Measurements from ENCODE around the gene BCL2. TPM values are rescaled to one million over a fixed set of nuclear protein-coding genes. Genes with fewer than 3 reads are reported as not detected.

Gene BCL2
- total RNA-seq, 2 experiments from 2014 or later: 1.4 to 2.5 TPM

- Histone ChIP-seq H3K9me3 (ENCODE audit: low read length) (no peaks in the 10 kb centered on the region), H3K9me2 (ENCODE audit: insufficient read depth, low read length) (no peaks in the 10 kb centered on the region), H3K36me3 (ENCODE audit: insufficient read depth, low read length) (no peaks in the 10 kb centered on the region), H3K4me1 (ENCODE audit: insufficient read depth, low read length, poor library complexity, severe bottlenecking) (peaks cover 7% of the 10 kb centered on the region), H4K20me1 (ENCODE audit: insufficient read depth, low read length) (no peaks in the 10 kb centered on the region), H3K4me2 (ENCODE audit: low read length) (no peak overlapping the region), H3K79me2 (ENCODE audit: insufficient read depth, low read depth, low read length) (no peaks in the 10 kb centered on the region), H3K27ac (ENCODE audit: low read depth, low read length, poor library complexity, severe bottlenecking) (no peak overlapping the region), H3K4me3 (ENCODE audit: low read depth, low read length, poor library complexity, severe bottlenecking) (no peak overlapping the region), H2AFZ (ENCODE audit: low read length) (no peak overlapping the region)
- POLR2A ChIA-PET: interaction anchor here (0.8 kb wide), 1 partner anchor 40 kb away, joined by 3 read pairs; no protein-coding TSS in a partner anchor
- TF ChIP-seq, protein P1, sequence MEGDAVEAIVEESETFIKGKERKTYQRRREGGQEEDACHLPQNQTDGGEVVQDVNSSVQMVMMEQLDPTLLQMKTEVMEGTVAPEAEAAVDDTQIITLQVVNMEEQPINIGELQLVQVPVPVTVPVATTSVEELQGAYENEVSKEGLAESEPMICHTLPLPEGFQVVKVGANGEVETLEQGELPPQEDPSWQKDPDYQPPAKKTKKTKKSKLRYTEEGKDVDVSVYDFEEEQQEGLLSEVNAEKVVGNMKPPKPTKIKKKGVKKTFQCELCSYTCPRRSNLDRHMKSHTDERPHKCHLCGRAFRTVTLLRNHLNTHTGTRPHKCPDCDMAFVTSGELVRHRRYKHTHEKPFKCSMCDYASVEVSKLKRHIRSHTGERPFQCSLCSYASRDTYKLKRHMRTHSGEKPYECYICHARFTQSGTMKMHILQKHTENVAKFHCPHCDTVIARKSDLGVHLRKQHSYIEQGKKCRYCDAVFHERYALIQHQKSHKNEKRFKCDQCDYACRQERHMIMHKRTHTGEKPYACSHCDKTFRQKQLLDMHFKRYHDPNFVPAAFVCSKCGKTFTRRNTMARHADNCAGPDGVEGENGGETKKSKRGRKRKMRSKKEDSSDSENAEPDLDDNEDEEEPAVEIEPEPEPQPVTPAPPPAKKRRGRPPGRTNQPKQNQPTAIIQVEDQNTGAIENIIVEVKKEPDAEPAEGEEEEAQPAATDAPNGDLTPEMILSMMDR (conservative IDR thresholded peaks at IDR 0.05; ENCODE audit: low read length): no peak
- TF ChIP-seq EZH2phosphoT487 (IDR thresholded peaks at IDR 0.05; ENCODE audit: borderline replicate concordance, low read depth, low read length): no peak
- no TSS peak for BruUV-seq (replicated peaks)
- DNase-seq (ENCODE audit: low spot score): no peak
- CTCF ChIA-PET (ENCODE audit: unreplicated experiment): no interaction called here
- intact Hi-C loops (cut with micrococcal nuclease; ENCODE audit: unreplicated experiment): no loop called here
Measured at GRCh38 chr18:63187791-63188460, 131.6 kb downstream of the BCL2 start.

- Histone ChIP-seq H3K4me2 (ENCODE audit: low read length) (no peak overlapping the region), H4K20me1 (ENCODE audit: insufficient read depth, low read length) (no peaks in the 10 kb centered on the region), H2AFZ (ENCODE audit: low read length) (no peak overlapping the region), H3K79me2 (ENCODE audit: insufficient read depth, low read depth, low read length) (no peaks in the 10 kb centered on the region), H3K9me2 (ENCODE audit: insufficient read depth, low read length) (no peaks in the 10 kb centered on the region), H3K9me3 (ENCODE audit: low read length) (no peaks in the 10 kb centered on the region), H3K27ac (ENCODE audit: low read depth, low read length, poor library complexity, severe bottlenecking) (no peak overlapping the region), H3K4me1 (ENCODE audit: insufficient read depth, low read length, poor library complexity, severe bottlenecking) (peaks cover 7% of the 10 kb centered on the region), H3K4me3 (ENCODE audit: low read depth, low read length, poor library complexity, severe bottlenecking) (no peak overlapping the region), H3K36me3 (ENCODE audit: insufficient read depth, low read length) (no peaks in the 10 kb centered on the region)
- ChIA-PET POLR2A (no interaction called here), CTCF (ENCODE audit: unreplicated experiment) (no interaction called here)
- intact Hi-C loops (cut with micrococcal nuclease; ENCODE audit: unreplicated experiment): no loop called here
- TF ChIP-seq, protein P1 (conservative IDR thresholded peaks at IDR 0.05; ENCODE audit: low read length): no peak
- TF ChIP-seq EZH2phosphoT487 (IDR thresholded peaks at IDR 0.05; ENCODE audit: borderline replicate concordance, low read depth, low read length): no peak
- no peak for DNase-seq (ENCODE audit: low spot score)
- no TSS peak for BruUV-seq (replicated peaks)
Measured at GRCh38 chr18:63187223-63187574, 132.4 kb downstream of the BCL2 start.

DNA sequence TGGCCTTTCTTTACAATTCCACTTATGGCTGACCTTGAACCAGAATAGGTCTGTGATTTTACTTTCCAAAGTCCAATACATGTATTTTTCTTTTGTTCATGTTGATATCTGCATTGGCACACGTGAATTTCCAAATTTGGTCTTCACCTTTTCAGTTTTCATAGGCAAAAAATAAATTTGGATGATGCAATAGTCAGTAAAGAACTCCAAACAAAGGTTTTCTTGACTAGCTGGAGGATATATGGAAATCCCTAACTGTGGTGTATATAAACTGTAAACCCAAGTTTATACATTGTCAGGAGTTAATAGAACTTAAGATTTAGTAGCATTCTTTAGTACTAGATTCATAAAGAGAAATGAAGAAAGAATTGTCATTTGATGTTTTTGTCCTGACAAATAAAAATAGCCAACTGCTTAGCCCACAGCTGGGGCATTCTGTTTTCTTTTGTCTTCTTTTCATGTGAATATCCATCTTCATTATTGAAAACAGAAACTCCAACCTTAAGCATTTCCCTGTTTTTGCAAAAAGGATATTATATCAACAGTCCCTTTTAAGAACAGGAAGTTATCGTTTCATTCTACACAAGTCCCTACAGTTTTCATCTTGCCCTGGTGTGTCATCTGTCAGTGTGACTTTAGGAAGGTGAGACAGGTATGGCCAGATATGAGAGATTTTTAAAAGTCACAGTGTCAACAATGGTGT lies 132.9 kb downstream of the BCL2 start:
- H3K27ac ChIP-seq (ENCODE audit: low read depth, low read length, poor library complexity, severe bottlenecking): no peak overlapping the region
- H3K4me3 ChIP-seq (ENCODE audit: low read depth, low read length, poor library complexity, severe bottlenecking): no peak overlapping the region
- ChIA-PET CTCF (ENCODE audit: unreplicated experiment) (no interaction called here), POLR2A (no interaction called here)
- DNase-seq (ENCODE audit: low spot score): no peak
- no TSS peak for BruUV-seq (replicated peaks)
- peaks cover 7% of the 10 kb centered on the region for H3K4me1 ChIP-seq (ENCODE audit: insufficient read depth, low read length, poor library complexity, severe bottlenecking)
- intact Hi-C loops (cut with micrococcal nuclease; ENCODE audit: unreplicated experiment): no loop called here
- no peak overlapping the region for H3K4me2 ChIP-seq (ENCODE audit: low read length)
- H3K79me2 ChIP-seq (ENCODE audit: insufficient read depth, low read depth, low read length): no peaks in the 10 kb centered on the region
- no peak overlapping the region for H2AFZ ChIP-seq (ENCODE audit: low read length)
- H3K36me3 ChIP-seq (ENCODE audit: insufficient read depth, low read length): no peaks in the 10 kb centered on the region
- H4K20me1 ChIP-seq (ENCODE audit: insufficient read depth, low read length): no peaks in the 10 kb centered on the region
- TF ChIP-seq, protein P1 (conservative IDR thresholded peaks at IDR 0.05; ENCODE audit: low read length): no peak
- no peaks in the 10 kb centered on the region for H3K9me3 ChIP-seq (ENCODE audit: low read length)
- no peaks in the 10 kb centered on the region for H3K9me2 ChIP-seq (ENCODE audit: insufficient read depth, low read length)
